Liver (tissue), 9 donors: ENCODE data around the gene ITGA5. TPM values are rescaled to one million over a fixed set of nuclear protein-coding genes. Genes with fewer than 3 reads are reported as not detected.

ENCODE experiments used
- DNase-seq: peaks from one replicate; pipeline ENCODE4 v3.0.0-alpha.2; 2017; ENCODE audit warnings: low spot score
- H3K27ac ChIP-seq, 2 donors: one replicate each; pipeline ENCODE4 v1.7.0; 2013; ENCODE audit warnings: inconsistent platforms in 2 of 2, low read length in 2 of 2, control low read depth in 1 of 2, low read depth in 1 of 2, mild to moderate bottlenecking in 1 of 2
- H3K27me3 ChIP-seq, 4 donors: one replicate each; pipeline versions ENCODE4 v1.6.1 to v1.7.0; 2013; ENCODE audit warnings: low read length in 3 of 4, inconsistent platforms in 1 of 4, mild to moderate bottlenecking in 1 of 4, moderate library complexity in 1 of 4; ENCODE audit not compliant: control insufficient read depth in 4 of 4, insufficient read depth in 4 of 4
- H3K36me3 ChIP-seq, 4 donors: one replicate each; pipeline versions ENCODE4 v1.6.1 to v1.7.0; 2013; ENCODE audit warnings: low read length in 3 of 4, mild to moderate bottlenecking in 3 of 4, low read depth in 1 of 4, moderate library complexity in 1 of 4; ENCODE audit not compliant: control insufficient read depth in 4 of 4, insufficient read depth in 3 of 4
- H3K4me1 ChIP-seq, 4 donors: one replicate each; pipeline versions ENCODE4 v1.6.1 to v1.7.0; 2013; ENCODE audit warnings: low read length in 3 of 4, mild to moderate bottlenecking in 3 of 4, moderate library complexity in 1 of 4; ENCODE audit not compliant: control insufficient read depth in 4 of 4, insufficient read depth in 4 of 4
- H3K4me3 ChIP-seq, 3 donors: one replicate each; pipeline versions ENCODE4 v1.6.1 to v1.7.0; 2013; ENCODE audit warnings: low read length in 3 of 3, control low read depth in 1 of 3, low read depth in 1 of 3, mild to moderate bottlenecking in 1 of 3
- H3K9ac ChIP-seq, 2 donors: one replicate each; pipeline ENCODE4 v1.7.0; 2013; ENCODE audit warnings: low read length in 2 of 2, mild to moderate bottlenecking in 2 of 2, moderate library complexity in 2 of 2, control low read depth in 1 of 2, low read depth in 1 of 2
- H3K9me3 ChIP-seq, 4 donors: one replicate each; pipeline versions ENCODE4 v1.6.1 to v1.7.0; 2013; ENCODE audit warnings: low read length in 3 of 4; ENCODE audit not compliant: control insufficient read depth in 4 of 4
- ATF3 ChIP-seq: IDR thresholded peaks from 2 replicates; pipeline ENCODE4 v1.6.1; 2016; ENCODE audit warnings: antibody characterized with exemption
- CTCF ChIP-seq: fragments of 150-350 bp; IDR thresholded peaks from 2 replicates; pipeline ENCODE4 v1.5.1; 2017; ENCODE audit warnings: improper control_type of control experiment, low read depth, low read length; ENCODE audit not compliant: missing input control
- EGR1 ChIP-seq, 2 donors: IDR thresholded peaks; 2 replicates each; pipeline ENCODE4 v1.6.1; 2016 to 2018; ENCODE audit warnings: antibody characterized with exemption in 2 of 2, low read depth in 2 of 2
- FOXA1 ChIP-seq: IDR thresholded peaks from 2 replicates; pipeline ENCODE4 v1.6.1; 2016; ENCODE audit warnings: antibody characterized with exemption
- FOXA2 ChIP-seq: IDR thresholded peaks from 2 replicates; pipeline ENCODE4 v1.6.1; 2016; ENCODE audit warnings: antibody characterized with exemption
- GABPA ChIP-seq, 2 donors: IDR thresholded peaks in 1 of 2; conservative IDR thresholded peaks in 1 of 2; 2 replicates each; pipeline ENCODE4 v1.6.1; 2016; ENCODE audit warnings: antibody characterized with exemption in 2 of 2, mild to moderate bottlenecking in 1 of 2, moderate library complexity in 1 of 2
- HNF4A ChIP-seq, 2 donors: conservative IDR thresholded peaks; 2 replicates each; pipeline ENCODE4 v1.6.1; 2016; ENCODE audit warnings: antibody characterized with exemption in 2 of 2, mild to moderate bottlenecking in 2 of 2
- HNF4G ChIP-seq: IDR thresholded peaks from 2 replicates; pipeline ENCODE4 v1.6.1; 2016; ENCODE audit warnings: antibody characterized with exemption
- JUND ChIP-seq, 2 donors: IDR thresholded peaks; 2 replicates each; pipeline ENCODE4 v1.6.1; 2016; ENCODE audit warnings: antibody characterized with exemption in 2 of 2
- MAX ChIP-seq: IDR thresholded peaks from 2 replicates; pipeline ENCODE4 v1.6.1; 2016; ENCODE audit warnings: antibody characterized with exemption
- NR2F2 ChIP-seq: IDR thresholded peaks from 2 replicates; pipeline ENCODE4 v1.6.1; 2016; ENCODE audit warnings: antibody characterized with exemption
- RAD21 ChIP-seq, 2 donors: IDR thresholded peaks; 2 replicates each; pipeline ENCODE4 v1.6.1; 2016; ENCODE audit warnings: antibody characterized with exemption in 2 of 2, mild to moderate bottlenecking in 2 of 2
- REST ChIP-seq: IDR thresholded peaks from 2 replicates; pipeline ENCODE4 v1.6.1; 2016; ENCODE audit warnings: antibody characterized with exemption, mild to moderate bottlenecking
- RXRA ChIP-seq, 2 donors: IDR thresholded peaks; 2 replicates each; pipeline ENCODE4 v1.6.1; 2017 to 2018; ENCODE audit warnings: antibody characterized with exemption in 2 of 2, mild to moderate bottlenecking in 1 of 2
- SP1 ChIP-seq: IDR thresholded peaks from 2 replicates; pipeline ENCODE4 v1.6.1; 2018; ENCODE audit warnings: antibody characterized with exemption, mild to moderate bottlenecking
- TAF1 ChIP-seq: conservative IDR thresholded peaks from 2 replicates; pipeline ENCODE4 v1.6.1; 2016; ENCODE audit warnings: antibody characterized with exemption, mild to moderate bottlenecking
- YY1 ChIP-seq: IDR thresholded peaks from 2 replicates; pipeline ENCODE4 v1.6.1; 2016; ENCODE audit warnings: antibody characterized with exemption, mild to moderate bottlenecking
- ZBTB33 ChIP-seq: IDR thresholded peaks from 2 replicates; pipeline ENCODE4 v1.6.1; 2016; ENCODE audit warnings: antibody characterized with exemption
- WGBS: extraction: QIAGEN DNeasy Blood & Tissue Kit; methylation state at CpG from one replicate; pipeline ENCODE4 v1.1.7; 2013; 5-methylcytosine and 5-hydroxymethylcytosine counted together
- polyA plus RNA-seq, 2 donors: library from polyadenylated mRNA; stranded (reverse) in 1 of 2; unstranded in 1 of 2; fragments of 200-250 nt in 1 of 2; fragments of >200 nt in 1 of 2; fragmentation: Nextera tagmentation in 1 of 2; extraction: Ambion mirVana in 1 of 2; gene quantifications; one replicate each; pipeline versions ENCODE4 v1.2.1 to v1.2.3, GENCODE V29; 2013 to 2015
- total RNA-seq, 2 donors: library from RNA; depleted of rRNA; stranded (reverse); fragments of >200 nt; gene quantifications; one replicate each; pipeline ENCODE4 v1.2.3, GENCODE V29; 2014
- donor health status: healthy.
- donor health status: healthy.
- donor health status: healthy.
- donor health status: healthy.
- donor health status: healthy.

ITGA5 gene
- total and polyA plus RNA-seq, 4 donors: 26.6 to 60.7 (median 39.6) TPM

- Histone ChIP-seq H3K4me3 (no peak overlapping the region), H3K27ac (no peak overlapping the region), H3K27me3 (no peaks in the 10 kb centered on the region), H3K36me3 (no peaks in the 10 kb centered on the region), H3K9ac (no peak overlapping the region), H3K9me3 (no peaks in the 10 kb centered on the region), H3K4me1 (peaks cover 6 to 19% (median 10%) of the 10 kb centered on the region in 4 donors)
- DNase-seq: peak; percentile 83
- WGBS: 63% methylated on average over 16 of the region's 16 CpGs
- TF ChIP-seq HNF4A (conservative IDR thresholded peaks at IDR 0.05) (no peak), CTCF (peak; percentile 84), RAD21 (IDR thresholded peaks at IDR 0.05) (peak; percentile 96), NR2F2 (no peak), ATF3 (no peak), FOXA2 (no peak), JUND (IDR thresholded peaks at IDR 0.05) (no peak), RXRA (IDR thresholded peaks at IDR 0.05) (peak in 1 of 2 donors; percentile 12), MAX (no peak), FOXA1 (no peak), EGR1 (IDR thresholded peaks at IDR 0.05; ENCODE audit: low read depth in 2 of 2) (no peak), GABPA (IDR thresholded peaks at IDR 0.05 in 1 of 2, conservative IDR thresholded peaks at IDR 0.05 in 1 of 2) (no peak), SP1 (no peak), ZBTB33 (no peak), HNF4G (no peak), REST (no peak), TAF1 (no peak), YY1 (no peak)
Measured at GRCh38 chr12:54360717-54361456, 58.2 kb downstream of the ITGA5 start.
